COLO668 (cell line): Measurements from ENCODE around the gene SLC35F4.

Source experiments
- DNase-seq: peaks from one replicate; lab custom pipeline; 2025; ENCODE audit not compliant: unreplicated experiment; lab: John Stamatoyannopoulos, UW

SLC35F4 gene

GRCh38 chr14:57848786-57849185 is 17.1 kb downstream of the SLC35F4 start:
- DNase-seq, result no peak

DNA sequence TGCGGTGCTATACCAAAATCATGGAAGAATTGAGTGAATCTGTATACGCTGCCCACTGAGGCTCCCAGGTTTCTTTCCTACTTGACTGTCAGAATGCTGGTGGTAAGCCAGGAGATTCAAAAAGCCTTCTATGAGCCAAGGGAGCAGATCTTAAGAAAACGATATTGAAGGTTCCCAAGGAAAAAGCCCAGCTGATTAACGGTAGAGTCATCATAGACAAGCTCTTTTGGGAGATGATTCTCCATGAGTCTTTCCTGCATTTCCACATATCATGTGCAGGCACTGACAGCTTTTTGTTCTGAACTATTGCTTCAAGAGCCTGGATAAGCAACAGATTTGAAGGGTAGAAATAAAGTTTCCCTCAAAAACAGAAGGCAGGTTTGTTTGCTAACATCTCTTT is 17.5 kb downstream of the SLC35F4 start:
- DNase-seq, result no peak

- DNase-seq, result no peak
These were observed 18.2 kb downstream of the SLC35F4 start for GRCh38 chr14:57847706-57848105.

DNA sequence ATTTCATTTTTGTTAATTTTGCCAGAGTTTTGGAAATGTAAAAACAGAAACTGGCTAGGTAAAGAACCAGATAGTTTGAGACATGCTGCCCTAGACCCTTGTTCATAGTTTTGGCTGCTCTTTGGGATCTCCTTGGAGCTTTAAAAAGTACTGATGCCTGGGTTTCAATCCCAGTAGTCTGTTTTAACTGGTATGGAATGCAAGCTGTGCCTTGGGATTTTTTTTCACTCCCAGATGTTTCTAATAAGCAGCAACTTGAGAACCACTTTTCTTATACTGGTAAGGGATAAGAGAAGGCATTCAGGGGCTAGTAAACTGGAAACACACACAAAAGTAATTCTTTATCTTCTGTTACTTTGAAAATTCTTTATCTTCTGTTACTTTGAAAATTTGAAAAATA is 18.8 kb downstream of the SLC35F4 start:
- DNase-seq, result no peak

DNA sequence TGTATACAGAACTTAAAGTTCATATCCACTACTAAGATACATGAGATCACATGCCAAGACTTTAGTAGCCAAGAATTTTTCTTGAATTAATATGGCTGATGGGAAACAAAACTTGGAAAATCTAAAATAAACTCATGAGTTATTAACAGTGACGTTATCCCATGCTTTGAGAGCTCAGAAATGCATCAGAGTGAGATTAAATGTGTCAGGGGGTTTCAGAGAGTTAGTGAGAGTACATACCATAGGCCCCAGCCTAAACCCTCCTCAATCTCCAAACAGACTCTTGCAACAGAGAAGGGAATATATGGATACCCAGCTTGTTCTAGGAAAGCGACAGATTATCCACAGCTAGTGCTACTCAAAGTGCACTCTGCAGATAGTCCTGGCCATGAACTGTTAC is 19.3 kb downstream of the SLC35F4 start:
- no peak for DNase-seq

DNA sequence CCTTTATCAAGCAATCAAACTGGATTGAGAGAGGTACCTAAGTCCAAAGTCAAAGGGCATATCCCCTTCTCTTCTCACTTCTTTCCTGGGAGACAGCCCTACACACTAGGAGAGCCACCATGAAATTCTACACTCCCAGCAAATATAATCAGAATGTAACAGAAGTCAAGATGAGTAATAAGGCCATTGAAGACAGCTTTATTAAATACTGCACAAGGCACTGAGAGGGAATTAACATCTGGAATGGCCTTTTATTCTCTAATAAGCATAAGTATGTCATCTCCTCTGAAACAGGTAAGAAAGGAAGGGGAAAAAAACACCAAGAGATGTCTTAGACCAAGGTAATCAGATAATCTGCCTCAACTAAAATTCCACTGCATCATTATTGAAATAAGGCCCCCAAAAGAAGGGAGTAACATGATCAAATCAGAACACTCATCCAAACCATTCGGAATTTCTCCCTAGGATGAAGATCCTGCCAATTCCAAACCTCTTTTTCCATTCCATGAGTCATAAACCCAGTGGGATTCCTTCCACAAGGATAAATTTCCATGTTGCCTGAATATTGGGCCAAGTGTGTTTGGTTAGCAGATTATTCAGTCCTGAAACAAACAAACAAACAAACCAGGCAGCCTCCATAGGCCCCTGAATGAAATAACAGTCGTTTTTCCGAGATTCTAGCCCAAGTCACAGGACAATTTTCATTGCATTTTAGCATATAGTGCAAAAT is 19.9 kb downstream of the SLC35F4 start:
- DNase-seq, result no peak

- DNase-seq, result no peak
These were observed 20.6 kb downstream of the SLC35F4 start for GRCh38 chr14:57845316-57845715.

- DNase-seq, result no peak
These were observed 28.6 kb downstream of the SLC35F4 start for GRCh38 chr14:57837267-57837666.

DNA sequence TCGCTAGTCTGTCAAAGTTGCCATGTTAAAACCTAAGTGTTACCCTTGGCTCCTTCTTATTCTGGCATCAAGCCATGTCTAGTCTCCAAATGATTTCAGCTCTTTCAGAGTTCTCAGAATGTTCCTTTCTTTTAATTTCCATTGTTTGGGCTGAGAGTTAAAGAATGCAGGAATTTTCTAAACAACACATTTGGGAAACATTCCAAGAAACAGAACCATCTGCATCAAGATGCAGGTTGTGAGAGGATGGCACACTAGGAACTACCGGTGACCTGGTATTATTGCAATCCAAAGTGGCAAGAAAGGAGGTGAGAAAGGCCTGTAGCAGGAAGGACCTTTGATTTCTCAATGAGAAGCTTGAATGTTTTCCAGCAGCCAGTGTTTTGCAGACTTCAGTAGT is 30.1 kb downstream of the SLC35F4 start:
- no peak for DNase-seq

DNA sequence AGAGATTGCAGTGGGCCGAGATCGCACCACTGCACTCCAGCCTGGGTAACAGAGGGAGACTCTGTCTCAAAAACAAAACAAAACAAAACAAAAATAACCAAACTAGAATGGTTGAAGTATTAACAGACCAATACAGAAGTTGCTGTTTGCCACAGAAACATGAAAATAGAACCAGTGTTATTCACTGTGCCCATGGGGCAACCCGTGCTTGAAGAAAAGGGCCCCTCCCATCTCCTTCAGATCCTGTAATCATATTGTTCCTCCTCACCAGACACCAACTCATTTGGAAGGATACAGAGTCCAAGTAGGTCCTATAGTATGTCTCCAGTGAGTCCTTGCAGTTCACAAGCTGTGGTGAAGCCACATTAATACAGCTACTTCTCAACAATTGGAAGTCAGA is 30.9 kb downstream of the SLC35F4 start:
- no peak for DNase-seq

DNA sequence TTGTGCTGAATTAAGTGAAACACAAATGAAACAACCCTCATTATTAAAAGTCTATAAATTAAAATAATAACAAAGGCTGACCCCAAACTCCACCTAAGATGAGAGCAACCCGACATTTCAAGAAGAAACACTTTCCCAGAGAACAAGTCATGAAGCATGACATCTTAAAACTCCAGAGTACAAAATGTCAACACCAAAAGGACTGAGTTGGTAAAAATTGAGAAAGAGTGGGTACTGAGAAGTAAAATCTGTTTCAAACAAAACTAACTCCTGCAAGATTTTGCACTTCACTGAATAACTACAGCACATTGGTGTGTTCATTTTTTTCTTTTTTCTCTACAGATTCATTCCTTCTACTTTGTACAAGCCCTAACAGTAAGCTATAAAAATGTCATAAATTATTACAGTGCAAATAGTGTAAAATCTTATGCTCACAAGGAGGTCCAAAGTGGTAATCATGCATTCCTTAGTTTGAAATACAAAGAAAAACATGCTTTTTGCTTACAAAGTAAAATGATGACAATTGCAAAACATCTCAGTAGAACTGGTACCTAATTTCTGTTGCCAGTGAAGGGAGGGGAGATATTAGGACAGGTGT is 31.8 kb downstream of the SLC35F4 start:
- DNase-seq, result no peak

GRCh38 chr14:57833323-57833722 is 32.6 kb downstream of the SLC35F4 start:
- no peak for DNase-seq

DNA sequence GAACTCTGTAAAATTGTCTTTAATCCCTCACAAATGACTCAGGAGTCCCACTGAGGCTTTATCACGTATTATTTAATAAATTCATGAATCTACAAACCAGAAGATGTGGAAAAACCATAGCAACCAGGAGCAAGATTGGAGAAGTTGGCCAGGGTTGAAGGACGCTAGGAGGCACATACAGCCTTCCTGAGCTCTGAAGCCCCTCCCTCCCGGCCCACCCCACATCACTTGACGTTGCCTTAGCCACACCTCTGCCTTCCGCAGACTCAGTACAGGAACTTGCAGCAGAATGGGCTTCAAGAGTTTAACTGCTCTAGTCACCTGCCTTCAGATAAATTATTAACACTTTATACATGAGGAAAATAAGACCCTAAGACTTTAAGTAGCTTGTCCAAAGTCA is 33.9 kb downstream of the SLC35F4 start:
- no peak for DNase-seq

GRCh38 chr14:57828713-57829112 is 37.2 kb downstream of the SLC35F4 start:
- DNase-seq, result no peak

DNA sequence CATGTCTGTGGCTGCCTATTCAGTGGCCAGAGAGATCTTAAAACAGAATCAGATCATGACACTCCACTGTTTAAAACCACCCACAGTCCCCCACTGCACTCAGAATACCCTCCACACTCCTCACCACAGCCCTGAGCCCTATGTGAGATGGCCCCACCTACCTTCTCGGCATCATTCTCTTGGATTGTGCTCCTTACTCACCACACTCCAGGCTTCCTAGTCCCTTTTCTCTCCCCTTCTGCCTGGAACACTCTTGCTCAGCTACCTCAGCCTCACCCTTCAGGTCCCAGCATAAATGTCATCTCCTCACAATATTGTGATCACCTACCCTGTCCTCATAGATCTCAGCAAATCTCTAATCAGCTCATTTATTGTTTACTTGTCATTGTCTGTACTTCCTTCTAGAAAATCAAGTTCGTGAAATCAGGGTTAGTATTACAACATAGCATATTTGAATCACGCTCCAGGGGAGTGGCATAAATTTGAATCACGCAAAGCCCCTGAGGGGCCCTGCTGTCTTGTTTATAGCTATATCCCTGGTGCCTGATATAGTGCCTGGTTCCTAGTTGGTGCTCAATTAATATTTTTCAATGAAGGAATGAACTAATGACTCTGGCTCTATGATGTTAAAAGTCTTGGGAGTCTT is 42.8 kb downstream of the SLC35F4 start:
- DNase-seq, result no peak

GRCh38 chr14:57822081-57822480 is 43.8 kb downstream of the SLC35F4 start:
- no peak for DNase-seq

GRCh38 chr14:57820581-57820980 is 45.3 kb downstream of the SLC35F4 start:
- no peak for DNase-seq

DNA sequence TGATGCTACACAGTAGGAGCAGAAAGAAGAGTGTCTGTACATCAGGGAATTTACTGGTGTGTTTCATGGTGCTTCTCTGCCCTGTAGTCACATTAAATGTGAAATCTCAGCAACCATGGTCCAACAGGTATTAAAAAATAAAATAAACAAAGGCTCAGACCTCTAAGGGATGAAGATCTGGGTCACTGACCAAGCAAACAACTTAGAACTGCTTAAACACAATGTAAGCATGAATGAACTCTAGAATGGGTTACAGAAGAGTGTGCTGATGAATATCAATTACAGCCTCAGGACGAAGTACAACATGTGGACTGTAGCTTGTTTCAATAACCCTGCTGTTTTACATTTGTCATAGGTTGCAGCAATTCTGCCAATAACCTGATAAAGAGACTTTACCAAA is 47.4 kb downstream of the SLC35F4 start:
- DNase-seq, result no peak

GRCh38 chr14:57816568-57817284 is 49.2 kb downstream of the SLC35F4 start:
- DNase-seq, result no peak

- no peak for DNase-seq
These were observed 51.2 kb downstream of the SLC35F4 start for GRCh38 chr14:57814726-57815125.

- no peak for DNase-seq
These were observed 53.2 kb downstream of the SLC35F4 start for GRCh38 chr14:57812741-57813140.

- DNase-seq, result no peak
These were observed 53.8 kb downstream of the SLC35F4 start for GRCh38 chr14:57811998-57812546.
